ENCODE results near the gene ARRB1. TPM values are rescaled to one million over a fixed set of nuclear protein-coding genes. Genes with fewer than 3 reads are reported as not detected.

Gene ARRB1
- total RNA-seq, 1 experiment from 2014 or later = 116 TPM

- H3K4me3 ChIP-seq (ENCODE audit: low read depth, low read length) = no peak overlapping the region
- peak in 1 of 2 experiments; percentile 43 for DNase-seq
- CTCF ChIA-PET = interaction anchor here (0.9 kb wide), 1 partner anchor 17 kb away, joined by 5 read pairs; no protein-coding TSS in a partner anchor
- no peaks in the 10 kb centered on the region for H3K27me3 Mint-ChIP-seq (ENCODE audit: insufficient read depth, unreplicated experiment)
- H3K27me3 ChIP-seq (replicated peaks; ENCODE audit: control insufficient read depth, insufficient read depth, low read length) = no peaks in the 10 kb centered on the region
- no TSS peak for BruUV-seq (replicated peaks)
- intact Hi-C loops (cut with micrococcal nuclease; ENCODE audit: unreplicated experiment) = no loop called here
- H3K9me3 Mint-ChIP-seq (ENCODE audit: unreplicated experiment) = no peaks in the 10 kb centered on the region
- TF ChIP-seq CTCF (IDR thresholded peaks at IDR 0.05; ENCODE audit: insufficient read depth in 1 of 2, low read depth in 1 of 2, low read length in 1 of 2, severe bottlenecking in 1 of 2, unreplicated experiment in 1 of 2) = no peak
- H3K9me3 ChIP-seq = no peaks in the 10 kb centered on the region
- H3K36me3 Mint-ChIP-seq (ENCODE audit: insufficient read depth, unreplicated experiment) = peaks cover 46% of the 10 kb centered on the region
- no peak overlapping the region for H3K27ac Mint-ChIP-seq (ENCODE audit: unreplicated experiment)
- 0 out of 2 replicates have a peak, but pooled peaks cover 3% of the 10 kb centered on the region for H3K36me3 ChIP-seq (ENCODE audit: control insufficient read depth, insufficient read depth, low read length)
- no peak overlapping the region for H3K4me3 Mint-ChIP-seq (ENCODE audit: unreplicated experiment)
- H3K4me1 ChIP-seq = no peaks in the 10 kb centered on the region
- H3K4me1 Mint-ChIP-seq (ENCODE audit: low read depth, unreplicated experiment) = peaks cover 9% of the 10 kb centered on the region
- POLR2A ChIA-PET = no interaction called here
Measured at GRCh38 chr11:75265851-75266531, 85.5 kb downstream of the ARRB1 start.

GRCh38 chr11:75264971-75265370 lies 86.5 kb downstream of the ARRB1 start:
- BruUV-seq (replicated peaks) = no TSS peak
- Mint-ChIP-seq H3K27ac (ENCODE audit: unreplicated experiment) (no peak overlapping the region), H3K4me3 (ENCODE audit: unreplicated experiment) (no peak overlapping the region), H3K27me3 (ENCODE audit: insufficient read depth, unreplicated experiment) (no peaks in the 10 kb centered on the region), H3K4me1 (ENCODE audit: low read depth, unreplicated experiment) (peaks cover 9% of the 10 kb centered on the region), H3K9me3 (ENCODE audit: unreplicated experiment) (no peaks in the 10 kb centered on the region), H3K36me3 (ENCODE audit: insufficient read depth, unreplicated experiment) (peaks cover 51% of the 10 kb centered on the region)
- ChIA-PET POLR2A (no interaction called here), CTCF (interaction anchor here (0.6 to 0.9 kb wide), 2 partner anchors 16 to 264 kb away, joined by 3 to 5 read pairs; no protein-coding TSS in a partner anchor)
- TF ChIP-seq CTCF (IDR thresholded peaks at IDR 0.05; ENCODE audit: insufficient read depth in 1 of 2, low read depth in 1 of 2, low read length in 1 of 2, severe bottlenecking in 1 of 2, unreplicated experiment in 1 of 2) = no peak
- no peak overlapping the region for H3K4me3 ChIP-seq (ENCODE audit: low read depth, low read length)
- 0 out of 2 replicates have a peak, but pooled peaks cover 2% of the 10 kb centered on the region for H3K36me3 ChIP-seq (ENCODE audit: control insufficient read depth, insufficient read depth, low read length)
- no peaks in the 10 kb centered on the region; the same call in 1 of the 2 replicates for H3K27me3 ChIP-seq (replicated peaks; ENCODE audit: control insufficient read depth, insufficient read depth, low read length)
- no peaks in the 10 kb centered on the region for H3K9me3 ChIP-seq
- intact Hi-C loops (cut with micrococcal nuclease; ENCODE audit: unreplicated experiment) = no loop called here
- DNase-seq = peak in 1 of 2 experiments; percentile 37
- H3K4me1 ChIP-seq = no peaks in the 10 kb centered on the region

DNA sequence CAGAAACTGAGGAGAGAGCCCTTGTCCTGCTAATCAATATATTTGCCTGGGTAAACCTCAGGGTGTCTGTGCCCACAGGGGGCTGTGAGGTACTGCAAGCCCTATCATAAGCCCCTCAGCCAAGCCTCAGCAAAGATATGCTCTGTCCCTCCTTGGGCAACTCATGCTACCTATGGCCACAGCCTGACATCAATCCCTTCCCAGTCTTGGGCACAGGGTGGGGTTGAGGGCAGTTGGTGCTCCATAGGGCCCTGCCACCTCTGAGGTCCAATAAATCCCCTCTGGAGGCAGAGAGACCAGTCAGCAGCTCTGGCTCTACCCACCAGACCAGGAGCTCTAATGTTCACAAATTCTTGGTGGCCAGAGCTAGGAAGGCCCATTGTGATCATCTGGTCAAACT lies 87.1 kb downstream of the ARRB1 start:
- intact Hi-C loops (cut with micrococcal nuclease; ENCODE audit: unreplicated experiment) = no loop called here
- POLR2A ChIA-PET = no interaction called here
- TF ChIP-seq CTCF (IDR thresholded peaks at IDR 0.05; ENCODE audit: insufficient read depth in 1 of 2, low read depth in 1 of 2, low read length in 1 of 2, severe bottlenecking in 1 of 2, unreplicated experiment in 1 of 2) = no peak
- Mint-ChIP-seq H3K4me1 (ENCODE audit: low read depth, unreplicated experiment) (peaks cover 9% of the 10 kb centered on the region), H3K9me3 (ENCODE audit: unreplicated experiment) (no peaks in the 10 kb centered on the region), H3K27me3 (ENCODE audit: insufficient read depth, unreplicated experiment) (peaks cover 4% of the 10 kb centered on the region), H3K36me3 (ENCODE audit: insufficient read depth, unreplicated experiment) (peaks cover 57% of the 10 kb centered on the region), H3K4me3 (ENCODE audit: unreplicated experiment) (no peak overlapping the region), H3K27ac (ENCODE audit: unreplicated experiment) (peak overlapping the region; percentile 29)
- Histone ChIP-seq H3K36me3 (ENCODE audit: control insufficient read depth, insufficient read depth, low read length) (no peaks in the 10 kb centered on the region), H3K4me1 (no peaks in the 10 kb centered on the region), H3K9me3 (no peaks in the 10 kb centered on the region), H3K4me3 (ENCODE audit: low read depth, low read length) (no peak overlapping the region), H3K27me3 (replicated peaks; ENCODE audit: control insufficient read depth, insufficient read depth, low read length) (no peaks in the 10 kb centered on the region; the same call in 1 of the 2 replicates)
- DNase-seq = peak in 1 of 2 experiments; percentile 32
- CTCF ChIA-PET = no interaction called here
- no TSS peak for BruUV-seq (replicated peaks)

Data from Caco-2 (cell line).